ENCODE measurements around the gene ZKSCAN7. TPM values are rescaled to one million over a fixed set of nuclear protein-coding genes. Genes with fewer than 3 reads are reported as not detected.
"Not testable (repeated sequence)": the region's sequence is repeated elsewhere in the genome, so short reads cannot be mapped to it uniquely, and the experiment has no call there.

The ZKSCAN7 gene
- total RNA-seq, 2 experiments from 2014 or later, result 4.0 to 4.7 TPM

GRCh38 chr3:44580971-44581370, 26.0 kb downstream of the ZKSCAN7 start:
- H3K4me1 Mint-ChIP-seq (ENCODE audit: low read depth), result not testable (repeated sequence)

GRCh38 chr3:44584646-44585501, 29.9 kb downstream of the ZKSCAN7 start, which contains the start of gene ZNF660:
TSS of gene ZNF660 (plus strand) at chr3:44584964. CDS start at chr3:44594194, 9,230 bp downstream.
- H3K4me1 Mint-ChIP-seq (ENCODE audit: low read depth), result peaks cover 7% of the 10 kb centered on the region
- TF ChIP-seq CTCF (IDR thresholded peaks at IDR 0.05), result no peak
- CTCF ChIA-PET, result interaction anchor here (1.0 kb wide), 1 partner anchor 328 kb away, joined by 4 read pairs; no protein-coding TSS in a partner anchor
- peak; percentile 37 for DNase-seq
- peaks cover 12% of the 10 kb centered on the region for H3K27me3 Mint-ChIP-seq
- intact Hi-C loops (cut with micrococcal nuclease), result no loop called here
- peak; percentile 84 for ATAC-seq
- POLR2A ChIA-PET, result interaction anchor here (1.2 kb wide), 1 partner anchor 30 kb away, joined by 4 read pairs; the partner anchor contains the start of gene ZKSCAN7
- H3K36me3 Mint-ChIP-seq (ENCODE audit: low read depth), result peaks cover 23% of the 10 kb centered on the region
- peaks cover 13% of the 10 kb centered on the region for H3K9me3 Mint-ChIP-seq
- H3K27ac Mint-ChIP-seq, result no peak within 1 kb of the TSS
- peak within 1 kb of the TSS; percentile 70 for H3K4me3 Mint-ChIP-seq

More at GRCh38 chr3:44580971-44581370, 26.0 kb downstream of the ZKSCAN7 start:
- H3K4me3 Mint-ChIP-seq; ATAC-seq; DNase-seq; POLR2A ChIA-PET; CTCF ChIA-PET; intact Hi-C loops (cut with micrococcal nuclease); H3K27ac Mint-ChIP-seq: not testable (repeated sequence)
- peaks cover 11% of the 10 kb centered on the region for H3K27me3 Mint-ChIP-seq
- H3K9me3 Mint-ChIP-seq, result peaks cover 16% of the 10 kb centered on the region
- peaks cover 23% of the 10 kb centered on the region for H3K36me3 Mint-ChIP-seq (ENCODE audit: low read depth)

GRCh38 chr3:44596621-44597020, 41.6 kb downstream of the ZKSCAN7 start:
- DNase-seq (no peak), ATAC-seq (no peak)
- peaks cover 9% of the 10 kb centered on the region for H3K36me3 Mint-ChIP-seq (ENCODE audit: low read depth)
- H3K4me1 Mint-ChIP-seq (ENCODE audit: low read depth), result no peaks in the 10 kb centered on the region
- CTCF ChIA-PET, result no interaction called here
- TF ChIP-seq CTCF (IDR thresholded peaks at IDR 0.05), result no peak
- no peak overlapping the region for H3K27ac Mint-ChIP-seq
- intact Hi-C loops (cut with micrococcal nuclease), result no loop called here
- POLR2A ChIA-PET, result no interaction called here
- no peaks in the 10 kb centered on the region for H3K27me3 Mint-ChIP-seq
- H3K9me3 Mint-ChIP-seq, result peaks cover 26% of the 10 kb centered on the region
- no peak overlapping the region for H3K4me3 Mint-ChIP-seq

- CTCF ChIA-PET, result no interaction called here
- DNase-seq (no peak), ATAC-seq (no peak)
- TF ChIP-seq CTCF (IDR thresholded peaks at IDR 0.05), result no peak
- H3K4me3 Mint-ChIP-seq, result no peak overlapping the region
- POLR2A ChIA-PET, result no interaction called here
- intact Hi-C loops (cut with micrococcal nuclease), result no loop called here
- H3K27ac Mint-ChIP-seq, result no peak overlapping the region
- H3K27me3 Mint-ChIP-seq, result no peaks in the 10 kb centered on the region
- peaks cover under 1% of the 10 kb centered on the region for H3K9me3 Mint-ChIP-seq
- H3K4me1 Mint-ChIP-seq (ENCODE audit: low read depth), result no peaks in the 10 kb centered on the region
- no peaks in the 10 kb centered on the region for H3K36me3 Mint-ChIP-seq (ENCODE audit: low read depth)
Measured at GRCh38 chr3:44601749-44602148, 46.8 kb downstream of the ZKSCAN7 start.

GRCh38 chr3:44612678-44613077, 57.7 kb downstream of the ZKSCAN7 start:
- no peak for ATAC-seq
- ChIA-PET POLR2A (interaction anchor here (0.7 kb wide), 1 partner anchor 118 kb away, joined by 4 read pairs; no protein-coding TSS in a partner anchor), CTCF (no interaction called here)
- Mint-ChIP-seq H3K4me3 (no peak overlapping the region), H3K9me3 (no peaks in the 10 kb centered on the region), H3K4me1 (ENCODE audit: low read depth) (peaks cover 5% of the 10 kb centered on the region), H3K27me3 (no peaks in the 10 kb centered on the region), H3K36me3 (ENCODE audit: low read depth) (peaks cover 4% of the 10 kb centered on the region), H3K27ac (no peak overlapping the region)
- intact Hi-C loops (cut with micrococcal nuclease), result no loop called here
- TF ChIP-seq CTCF (IDR thresholded peaks at IDR 0.05), result no peak
- no peak for DNase-seq

Other genes starting within 250 kb of the ZKSCAN7 start
- gene TCAIM, start 216.4 kb upstream of the ZKSCAN7 start, total RNA-seq, result 10 to 100 TPM; 14.3 to 15.1 TPM
- 10 to 100 TPM; 16.3 to 18.4 TPM for gene ZNF445, start 77.5 kb upstream of the ZKSCAN7 start, total RNA-seq
- 1 to 10 TPM; 1.0 to 1.2 TPM for gene ZNF660, start 29.8 kb downstream of the ZKSCAN7 start, total RNA-seq
- gene ZNF197, start 69.8 kb downstream of the ZKSCAN7 start, total RNA-seq, result 10 to 100 TPM; 10.6 to 11.6 TPM
- 1 to 10 TPM; 5.4 to 5.8 TPM for gene ZNF35, start 93.5 kb downstream of the ZKSCAN7 start, total RNA-seq
- 1 to 10 TPM; 2.0 to 2.3 TPM for gene ZNF502, start 157.5 kb downstream of the ZKSCAN7 start, total RNA-seq
- 1 to 10 TPM; 2.7 to 3.2 TPM for gene ZNF501, start 174.4 kb downstream of the ZKSCAN7 start, total RNA-seq
- 10 to 100 TPM; 36.6 to 39.1 TPM for gene KIAA1143, start 206.4 kb downstream of the ZKSCAN7 start, total RNA-seq
- gene KIF15, start 206.6 kb downstream of the ZKSCAN7 start, total RNA-seq, result 10 to 100 TPM; 38.1 to 41.9 TPM

Data from activated CD8-positive, alpha-beta T cell treated with anti-CD3 and anti-CD28 coated beads for 36 hours (primary cell).